Stomach (tissue), 9 donors: Measurements from ENCODE around the gene ATL1. TPM values are rescaled to one million over a fixed set of nuclear protein-coding genes. Genes with fewer than 3 reads are reported as not detected.

Experiments used
- DNase-seq, 2 donors: peaks; one replicate each; pipeline versions ENCODE4 v3.0.0 to v3.0.0-alpha.2; 2013 to 2019
- H3K27ac ChIP-seq, 5 donors: fragments of 200-600 bp in 4 of 5; sonication (generic) in 4 of 5; one replicate each; pipeline ENCODE4 v1.5.1; 2013 to 2019; ENCODE audit warnings: mild to moderate bottlenecking in 1 of 5, moderate library complexity in 1 of 5
- H3K27me3 ChIP-seq, 3 donors: fragments of 200-600 bp; sonication (generic); one replicate each; pipeline ENCODE4 v1.5.1; 2017 to 2019; ENCODE audit warnings: mixed run types in 1 of 3
- H3K36me3 ChIP-seq, 4 donors: fragments of 200-600 bp; sonication (generic); 1 replicate in 3 of 4; 2 replicates in 1 of 4; pipeline ENCODE4 v1.5.1; 2016 to 2019
- H3K4me1 ChIP-seq, 4 donors: fragments of 200-600 bp; sonication (generic); one replicate each; pipeline ENCODE4 v1.5.1; 2016 to 2019
- H3K4me3 ChIP-seq, 4 donors: fragments of 200-600 bp; sonication (generic) in 3 of 4; one replicate each; pipeline ENCODE4 v1.5.1; 2016 to 2019; ENCODE audit warnings: mild to moderate bottlenecking in 1 of 4
- H3K9me3 ChIP-seq, 4 donors: fragments of 200-600 bp; sonication (generic); one replicate each; pipeline ENCODE4 v1.5.1; 2016 to 2019
- EP300 ChIP-seq: sonication (generic); formaldehyde crosslinking; IDR thresholded peaks from one replicate; pipeline ENCODE4 v1.6.1; 2017; ENCODE audit warnings: antibody characterized with exemption
- POLR2A ChIP-seq, 4 donors: fragments of 450-650 bp; IDR thresholded peaks; one replicate each; pipeline ENCODE4 v1.6.1; 2016; ENCODE audit warnings: antibody characterized with exemption in 4 of 4, control low read depth in 2 of 4, mild to moderate bottlenecking in 1 of 4, moderate library complexity in 1 of 4
- POLR2AphosphoS5 ChIP-seq, 3 donors: sonication (generic); formaldehyde crosslinking; IDR thresholded peaks; one replicate each; pipeline ENCODE4 v1.6.1; 2016; ENCODE audit warnings: antibody characterized with exemption in 3 of 3
- WGBS, 5 donors: extraction: QIAGEN DNeasy Blood & Tissue Kit in 3 of 5; methylation state at CpG; one replicate each; pipeline versions ENCODE4 v1.1.5 to v1.1.7; 2013 to 2018; 5-methylcytosine and 5-hydroxymethylcytosine counted together
- intact Hi-C: fragments of 100-400 bp; cut with DNase I; formaldehyde crosslinking; loops from one replicate; pipeline ENCODE4 v1.15.1; 2023; ENCODE audit warnings: low total_unique reads
- polyA plus RNA-seq, 3 donors: library from polyadenylated mRNA; stranded (reverse); fragments of 200-250 nt; gene quantifications; one replicate each; pipeline ENCODE4 v1.2.3, GENCODE V29; 2013
- small RNA-seq, 4 donors: library from RNA; depleted of rRNA; stranded (forward); fragments of <200 nt; gene quantifications; one replicate each; pipeline ENCODE3, GENCODE V24; 2016
- total RNA-seq, 5 donors: library from RNA; depleted of rRNA; stranded (reverse); fragments of >200 nt; gene quantifications; one replicate each; pipeline versions ENCODE4 v1.1.0 to v1.2.3, GENCODE V29; 2014 to 2016
- TF ChIP-seq, protein P1 (sequence below), 7 experiments: fragments of 450-650 bp in 4 of 7; fragments of 200-600 bp in 3 of 7; sonication (generic) in 3 of 7; IDR thresholded peaks; one replicate each; pipeline ENCODE4 v1.5.1; 2016 to 2019; ENCODE audit warnings: antibody characterized with exemption in 7 of 7, control low read depth in 2 of 7, mild to moderate bottlenecking in 1 of 7
- donor health status: healthy with polysubstance abuse.
- donor health status: Bipolar disorder and iron deficiency.
- donor health status: healthy.

Gene ATL1
- total and polyA plus RNA-seq, 8 donors = 0.58 to 10.1 (median 2.2) TPM

- intact Hi-C loops = no loop called here
- Histone ChIP-seq H3K27ac (peak overlapping the region in 4 of 5 donors; percentile 14 to 39 (median 18)), H3K36me3 (no peaks in the 10 kb centered on the region), H3K4me3 (no peak overlapping the region), H3K9me3 (no peaks in the 10 kb centered on the region), H3K27me3 (no peaks in the 10 kb centered on the region), H3K4me1 (peaks cover 9 to 34% (median 15%) of the 10 kb centered on the region in 4 donors)
- DNase-seq = no peak
- TF ChIP-seq EP300 = no peak
- TF ChIP-seq, protein P1, sequence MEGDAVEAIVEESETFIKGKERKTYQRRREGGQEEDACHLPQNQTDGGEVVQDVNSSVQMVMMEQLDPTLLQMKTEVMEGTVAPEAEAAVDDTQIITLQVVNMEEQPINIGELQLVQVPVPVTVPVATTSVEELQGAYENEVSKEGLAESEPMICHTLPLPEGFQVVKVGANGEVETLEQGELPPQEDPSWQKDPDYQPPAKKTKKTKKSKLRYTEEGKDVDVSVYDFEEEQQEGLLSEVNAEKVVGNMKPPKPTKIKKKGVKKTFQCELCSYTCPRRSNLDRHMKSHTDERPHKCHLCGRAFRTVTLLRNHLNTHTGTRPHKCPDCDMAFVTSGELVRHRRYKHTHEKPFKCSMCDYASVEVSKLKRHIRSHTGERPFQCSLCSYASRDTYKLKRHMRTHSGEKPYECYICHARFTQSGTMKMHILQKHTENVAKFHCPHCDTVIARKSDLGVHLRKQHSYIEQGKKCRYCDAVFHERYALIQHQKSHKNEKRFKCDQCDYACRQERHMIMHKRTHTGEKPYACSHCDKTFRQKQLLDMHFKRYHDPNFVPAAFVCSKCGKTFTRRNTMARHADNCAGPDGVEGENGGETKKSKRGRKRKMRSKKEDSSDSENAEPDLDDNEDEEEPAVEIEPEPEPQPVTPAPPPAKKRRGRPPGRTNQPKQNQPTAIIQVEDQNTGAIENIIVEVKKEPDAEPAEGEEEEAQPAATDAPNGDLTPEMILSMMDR (IDR thresholded peaks at IDR 0.05) = no peak
- no peak for TF ChIP-seq POLR2AphosphoS5 (IDR thresholded peaks at IDR 0.05)
- no peak for TF ChIP-seq POLR2A (IDR thresholded peaks at IDR 0.05)
- 16 to 40% (median 26%) methylated on average over 5 of the region's 5 CpGs for WGBS, 5 donors
Observed at GRCh38 chr14:50677527-50678063, 117.7 kb downstream of the ATL1 start.

DNA sequence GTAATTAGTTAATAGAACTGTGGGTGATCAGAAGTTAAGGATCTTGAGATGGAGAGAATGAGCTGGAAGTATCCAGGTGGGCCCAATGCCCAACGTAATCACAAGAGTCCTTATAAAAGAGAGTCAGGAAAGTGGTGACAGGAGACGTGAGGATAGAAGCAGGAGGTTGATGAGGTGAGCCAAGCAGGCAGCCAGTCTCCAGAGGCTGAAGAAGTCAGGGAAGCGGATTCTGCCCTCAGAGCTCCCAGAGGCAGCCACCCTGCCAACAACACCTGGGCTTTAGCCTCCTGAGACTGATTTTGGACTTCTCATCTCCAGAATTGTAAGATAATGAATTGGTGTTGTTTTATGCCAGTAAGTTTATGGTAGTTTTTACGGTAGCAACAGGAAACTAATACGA lies 118.2 kb downstream of the ATL1 start:
- TF ChIP-seq EP300 (no peak), POLR2A (IDR thresholded peaks at IDR 0.05) (no peak), POLR2AphosphoS5 (IDR thresholded peaks at IDR 0.05) (no peak)
- TF ChIP-seq, protein P1 (IDR thresholded peaks at IDR 0.05) = no peak
- Histone ChIP-seq H3K27me3 (no peaks in the 10 kb centered on the region), H3K36me3 (no peaks in the 10 kb centered on the region), H3K4me1 (peaks cover 9 to 34% (median 15%) of the 10 kb centered on the region in 4 donors), H3K4me3 (no peak overlapping the region), H3K9me3 (no peaks in the 10 kb centered on the region), H3K27ac (peak overlapping the region in 3 of 5 donors; percentile 16 to 40 (median 39))
- no peak for DNase-seq
- intact Hi-C loops = no loop called here
- WGBS, 5 donors = 58 to 76% (median 66%) methylated on average over 5 of the region's 5 CpGs

DNA sequence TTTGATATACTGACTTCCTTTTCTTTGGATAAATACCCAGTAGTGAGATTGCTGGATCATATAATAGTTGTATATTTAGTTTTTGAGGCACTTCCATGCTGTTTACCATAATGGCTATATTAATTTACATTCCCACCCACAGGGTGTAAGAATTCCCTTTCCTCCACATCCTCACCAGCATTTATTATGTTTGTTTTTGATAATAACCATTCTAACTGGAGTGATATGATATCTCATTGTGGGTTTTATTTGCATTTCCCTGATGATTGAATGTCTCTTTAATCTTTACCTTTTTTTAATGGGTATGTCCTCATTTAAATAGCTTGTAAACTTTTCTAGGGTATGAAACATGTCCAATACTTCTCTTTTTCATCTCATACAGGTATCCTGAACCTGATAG lies 119.7 kb downstream of the ATL1 start:
- Histone ChIP-seq H3K4me1 (peaks cover 9 to 34% (median 15%) of the 10 kb centered on the region in 4 donors), H3K9me3 (no peaks in the 10 kb centered on the region), H3K27me3 (no peaks in the 10 kb centered on the region), H3K36me3 (no peaks in the 10 kb centered on the region), H3K27ac (no peak overlapping the region), H3K4me3 (no peak overlapping the region)
- TF ChIP-seq, protein P1 (IDR thresholded peaks at IDR 0.05) = no peak
- TF ChIP-seq EP300 = no peak
- TF ChIP-seq POLR2A (IDR thresholded peaks at IDR 0.05) = no peak
- no peak for TF ChIP-seq POLR2AphosphoS5 (IDR thresholded peaks at IDR 0.05)
- no peak for DNase-seq
- intact Hi-C loops = no loop called here

Small RNA genes within 50 kb of the gene (small RNA-seq; reads per million reads assigned to genes)
- 0 reads per million in 4 donors for gene RN7SL452P
- gene SNRPGP1 = 0 reads per million in 4 donors

Other genes with a start within 250 kb of the ATL1 start
- gene L2HGDH, start 247.9 kb upstream of the ATL1 start, total RNA-seq = 10 to 100 TPM in 2 of 5 donors, 1 to 10 TPM in 3; 1.2 to 31.7 (median 8.7) TPM
- 1 to 10 TPM; 1.4 to 3.5 (median 2.9) TPM for gene L2HGDH, start 247.9 kb upstream of the ATL1 start, polyA plus RNA-seq
- 10 to 100 TPM in 2 of 5 donors, 1 to 10 TPM in 3; 1.3 to 83.4 (median 9.0) TPM for gene DMAC2L, start 247.8 kb upstream of the ATL1 start, total RNA-seq
- 10 to 100 TPM; 13.5 to 34.7 (median 18.5) TPM for gene DMAC2L, start 247.8 kb upstream of the ATL1 start, polyA plus RNA-seq
- 100 to 1,000 TPM in 1 of 5 donors, 1 to 10 TPM in 2, under 1 TPM in 1, not detected in 1; 0.89 to 174 (median 5.6) TPM for gene CDKL1, start 163.3 kb upstream of the ATL1 start, total RNA-seq
- gene CDKL1, start 163.3 kb upstream of the ATL1 start, polyA plus RNA-seq = 1 to 10 TPM in 2 of 3 donors, under 1 TPM in 1; 0.61 to 1.4 (median 1.0) TPM
- gene MAP4K5, start 27.6 kb upstream of the ATL1 start, total RNA-seq = 100 to 1,000 TPM in 4 of 5 donors, 1 to 10 TPM in 1; 6.4 to 297 (median 179) TPM
- gene MAP4K5, start 27.6 kb upstream of the ATL1 start, polyA plus RNA-seq = 10 to 100 TPM; 12.3 to 20.3 (median 12.8) TPM
- 10 to 100 TPM; 11.2 to 58.0 (median 26.2) TPM for gene SAV1, start 108.2 kb downstream of the ATL1 start, total RNA-seq
- 10 to 100 TPM; 19.0 to 37.0 (median 25.7) TPM for gene SAV1, start 108.2 kb downstream of the ATL1 start, polyA plus RNA-seq